Measurements from ENCODE around the gene NFIA. TPM values are rescaled to one million over a fixed set of nuclear protein-coding genes. Genes with fewer than 3 reads are reported as not detected.
A peak's percentile ranks its signal among the peaks of the same experiment; 100 is the strongest.
"Not testable (repeated sequence)": the region's sequence is repeated elsewhere in the genome, so short reads cannot be mapped to it uniquely, and the experiment has no call there.

Gene NFIA
- total and polyA plus RNA-seq, 12 donors, result 11.2 to 117 (median 92.5) TPM

DNA sequence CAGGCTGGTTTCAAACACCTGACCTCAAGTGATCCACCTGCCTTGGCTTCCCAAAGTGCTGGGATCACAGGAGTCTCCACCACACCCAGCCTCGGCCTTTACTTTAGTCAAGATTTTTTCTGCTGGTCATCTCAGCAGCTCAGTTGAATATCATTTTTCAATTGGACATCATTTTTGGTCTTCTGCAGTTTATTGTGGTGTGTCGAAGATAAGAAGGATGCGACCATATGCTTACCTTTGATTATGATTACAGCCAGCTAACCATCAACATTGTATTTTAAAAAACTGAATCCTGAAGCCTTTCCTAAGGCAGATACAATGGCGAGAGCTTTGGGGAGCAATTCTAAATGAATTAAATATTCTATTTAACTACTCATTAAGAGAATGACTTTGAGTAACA, 12.3 kb upstream of the NFIA start:
- Histone ChIP-seq H3K27me3 (no peaks in the 10 kb centered on the region), H3K27ac (no peak overlapping the region), H3K9me3 (no peaks in the 10 kb centered on the region), H3K4me1 (no peaks in the 10 kb centered on the region), H3K4me3 (no peak overlapping the region), H3K36me3 (no peaks in the 10 kb centered on the region)
- DNase-seq (no peak), ATAC-seq (no peak)
- 97% methylated on average over 4 of the region's 4 CpGs for whole genome bisulfite sequencing, 2 donors
- intact Hi-C loops (cut with DNase I), result no loop called here
- TF ChIP-seq, protein P1, sequence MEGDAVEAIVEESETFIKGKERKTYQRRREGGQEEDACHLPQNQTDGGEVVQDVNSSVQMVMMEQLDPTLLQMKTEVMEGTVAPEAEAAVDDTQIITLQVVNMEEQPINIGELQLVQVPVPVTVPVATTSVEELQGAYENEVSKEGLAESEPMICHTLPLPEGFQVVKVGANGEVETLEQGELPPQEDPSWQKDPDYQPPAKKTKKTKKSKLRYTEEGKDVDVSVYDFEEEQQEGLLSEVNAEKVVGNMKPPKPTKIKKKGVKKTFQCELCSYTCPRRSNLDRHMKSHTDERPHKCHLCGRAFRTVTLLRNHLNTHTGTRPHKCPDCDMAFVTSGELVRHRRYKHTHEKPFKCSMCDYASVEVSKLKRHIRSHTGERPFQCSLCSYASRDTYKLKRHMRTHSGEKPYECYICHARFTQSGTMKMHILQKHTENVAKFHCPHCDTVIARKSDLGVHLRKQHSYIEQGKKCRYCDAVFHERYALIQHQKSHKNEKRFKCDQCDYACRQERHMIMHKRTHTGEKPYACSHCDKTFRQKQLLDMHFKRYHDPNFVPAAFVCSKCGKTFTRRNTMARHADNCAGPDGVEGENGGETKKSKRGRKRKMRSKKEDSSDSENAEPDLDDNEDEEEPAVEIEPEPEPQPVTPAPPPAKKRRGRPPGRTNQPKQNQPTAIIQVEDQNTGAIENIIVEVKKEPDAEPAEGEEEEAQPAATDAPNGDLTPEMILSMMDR (IDR thresholded peaks at IDR 0.05), result no peak

DNA sequence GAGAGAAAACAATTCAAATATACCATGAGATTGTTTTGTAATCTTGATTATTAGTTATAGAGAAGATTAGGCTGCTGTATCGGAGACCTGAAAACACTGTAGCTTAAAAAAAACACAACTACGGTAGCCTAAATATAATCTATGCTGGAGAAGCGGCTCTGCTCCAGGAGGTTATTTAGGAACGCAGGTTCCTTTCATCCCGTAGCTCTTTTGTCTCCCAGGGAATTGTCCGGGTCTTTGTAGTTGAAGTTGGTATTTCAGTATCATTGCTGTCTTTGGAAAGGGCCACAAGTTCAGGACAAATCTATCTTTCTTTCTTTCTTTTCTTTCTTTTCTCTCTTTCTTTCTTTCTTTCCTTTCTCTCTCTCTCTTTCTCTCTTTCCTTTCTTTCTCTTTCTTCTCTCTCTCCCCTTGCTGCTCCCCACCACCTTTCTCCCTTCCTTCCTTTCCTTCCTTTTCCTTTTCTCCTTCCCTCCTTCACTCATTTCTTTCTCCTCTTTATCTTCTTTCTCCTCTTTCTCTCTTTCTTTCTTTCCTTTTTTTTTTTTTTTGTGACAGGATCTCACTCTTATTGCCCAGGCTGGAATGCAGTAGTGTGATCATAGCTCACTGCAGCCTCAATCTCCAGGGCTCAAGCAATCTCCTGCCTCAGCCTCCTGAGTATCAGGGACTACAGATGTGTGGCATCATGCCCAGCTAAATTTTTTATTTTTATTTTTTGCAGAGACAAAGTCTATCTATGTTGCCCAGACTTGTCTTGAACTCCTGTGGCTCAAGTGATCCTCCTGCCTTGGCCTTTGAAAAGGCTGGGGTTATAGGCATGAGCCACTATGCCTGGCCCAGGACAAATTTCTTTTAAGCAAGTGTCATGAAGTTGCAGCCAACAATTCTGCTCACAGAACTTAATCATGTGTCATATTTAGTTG, 10.9 kb upstream of the NFIA start:
- Histone ChIP-seq H3K27me3 (no peaks in the 10 kb centered on the region), H3K27ac (no peak overlapping the region), H3K4me1 (peaks cover 0 to 9% (median 2%) of the 10 kb centered on the region in 9 donors), H3K36me3 (no peaks in the 10 kb centered on the region), H3K4me3 (no peak overlapping the region), H3K9me3 (no peaks in the 10 kb centered on the region)
- TF ChIP-seq, protein P1 (IDR thresholded peaks at IDR 0.05), result no peak
- WGBS, 2 donors, result 52 to 71% methylated on average over 6 of the region's 6 CpGs
- no peak for DNase-seq
- ATAC-seq, result no peak
- intact Hi-C loops (cut with DNase I), result no loop called here

DNA sequence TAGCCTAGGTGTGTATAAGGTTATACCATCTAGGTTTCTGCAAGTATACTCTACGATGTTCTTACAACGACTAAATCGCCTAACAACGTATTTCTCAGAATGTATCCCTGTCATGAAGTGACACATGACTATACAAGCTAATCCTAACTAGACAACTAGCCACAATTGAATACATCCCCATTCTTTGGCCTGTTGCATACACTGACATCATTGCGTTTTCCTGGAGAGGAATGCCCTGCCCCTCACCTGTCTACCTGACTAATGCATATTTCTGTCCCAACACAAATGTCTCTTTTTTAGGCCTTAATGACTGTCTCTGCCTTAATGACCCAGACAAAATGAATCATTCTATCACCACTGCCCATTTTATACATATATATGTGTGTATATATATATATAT, 8.5 kb upstream of the NFIA start:
- intact Hi-C loops (cut with DNase I), result no loop called here
- TF ChIP-seq, protein P1 (IDR thresholded peaks at IDR 0.05), result no peak

DNA sequence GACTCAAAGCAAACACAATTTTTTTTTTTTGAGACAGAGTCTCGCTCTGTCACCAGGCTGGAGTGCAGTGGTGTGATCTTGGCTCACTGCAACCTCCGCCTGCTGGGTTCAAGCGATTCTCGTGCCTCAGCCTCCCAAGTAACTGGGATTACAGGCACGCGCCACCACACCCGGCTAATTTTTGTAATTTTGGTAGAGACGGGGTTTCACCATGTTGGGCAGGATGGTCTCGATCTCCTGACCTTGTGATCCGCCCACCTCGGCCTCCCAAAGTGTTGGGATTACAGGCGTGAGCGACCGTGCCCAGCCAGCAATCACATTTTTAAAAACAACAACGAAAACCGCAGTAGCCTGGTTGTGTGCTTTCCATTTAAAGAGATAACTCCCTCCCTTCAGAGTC, 6.5 kb upstream of the NFIA start:
- H3K27ac ChIP-seq, result peak overlapping the region in 9 of 10 donors; percentile 74 to 99 (median 95)
- intact Hi-C loops (cut with DNase I), result loop anchor here in 1 of 10 donors (2.0 to 5.0 kb wide), 2 partner anchors 17 to 261 kb away; no protein-coding TSS in a partner anchor
- peaks cover 16 to 38% (median 32%) of the 10 kb centered on the region in 9 donors for H3K4me1 ChIP-seq
- not testable (repeated sequence) for H3K27me3 ChIP-seq, H3K4me3 ChIP-seq, DNase-seq, ATAC-seq, H3K36me3 ChIP-seq, H3K9me3 ChIP-seq
- WGBS, 2 donors, result 80 to 81% methylated on average over 16 of the region's 16 CpGs

More for the DNA sequence above, 8.5 kb upstream of the NFIA start:
- Histone ChIP-seq H3K36me3 (no peaks in the 10 kb centered on the region), H3K4me3 (no peak overlapping the region), H3K4me1 (peaks cover 8 to 19% (median 12%) of the 10 kb centered on the region in 9 donors), H3K27ac (no peak overlapping the region), H3K27me3 (no peaks in the 10 kb centered on the region), H3K9me3 (no peaks in the 10 kb centered on the region)
- DNase-seq (no peak), ATAC-seq (no peak)
- 97 to 98% methylated on average over 5 of the region's 5 CpGs for WGBS, 2 donors
